CD4-positive, alpha-beta T cell (primary cell): ENCODE measurements around the gene DAPK1. TPM values are rescaled to one million over a fixed set of nuclear protein-coding genes. Genes with fewer than 3 reads are reported as not detected.
A peak's percentile ranks its signal among the peaks of the same experiment; 100 is the strongest.

Source experiments
- ATAC-seq: fragments of 200-7000 bp; cut with Tn5 transposase; one replicate; pipeline ENCODE4 v1.10.0; 2022; ENCODE audit warnings: mild to moderate bottlenecking; ENCODE audit not compliant: poor library complexity
- CTCF ChIA-PET: fragments of 350-600 bp; sonication (Branson Sonifier 250); formaldehyde crosslinking; loops from one replicate; lab custom pipeline; 2021; ENCODE audit warnings: antibody characterized with exemption, inconsistent platforms; lab: Charles Lee
- POLR2A ChIA-PET: fragments of 350-600 bp; sonication (Branson Sonifier 250); formaldehyde crosslinking; loops from one replicate; lab custom pipeline; 2021; ENCODE audit warnings: antibody characterized with exemption, inconsistent platforms; lab: Charles Lee
- DNase-seq, 14 experiments: peaks; one replicate each; pipeline ENCODE4 v3.0.0-alpha.2; 2013 to 2020; ENCODE audit warnings: mixed read lengths in 2 of 14
- H3K27ac ChIP-seq, 2 donors: one replicate each; pipeline versions ENCODE4 v1.5.1 to v1.7.0; 2013; ENCODE audit warnings: low read length in 2 of 2, low read depth in 1 of 2, mild to moderate bottlenecking in 1 of 2
- H3K27me3 ChIP-seq, 2 experiments: 1 replicate in 1 of 2; 2 replicates in 1 of 2; pipeline versions ENCODE4 v1.6.1 to v1.7.0; 2013; ENCODE audit warnings: low read length in 2 of 2, control low read depth in 1 of 2, mild to moderate bottlenecking in 1 of 2, moderate library complexity in 1 of 2; ENCODE audit not compliant: insufficient read depth in 2 of 2, control insufficient read depth in 1 of 2
- H3K36me3 ChIP-seq: one replicate; pipeline ENCODE4 v1.6.1; 2013; ENCODE audit warnings: low read length, control low read depth; ENCODE audit not compliant: insufficient read depth
- H3K4me1 ChIP-seq: one replicate; pipeline ENCODE4 v1.6.1; 2013; ENCODE audit warnings: low read length, control low read depth; ENCODE audit not compliant: insufficient read depth
- H3K4me3 ChIP-seq: one replicate; pipeline ENCODE4 v1.5.1; 2013; ENCODE audit warnings: mild to moderate bottlenecking, low read length, moderate library complexity
- H3K9me3 ChIP-seq, 2 experiments: 1 replicate in 1 of 2; 2 replicates in 1 of 2; pipeline versions ENCODE4 v1.6.1 to v1.7.0; 2013; ENCODE audit warnings: low read length in 2 of 2, mild to moderate bottlenecking in 2 of 2, control low read depth in 1 of 2, moderate library complexity in 1 of 2; ENCODE audit not compliant: control insufficient read depth in 1 of 2, insufficient read depth in 1 of 2
- H3K27ac Mint-ChIP-seq: one replicate; pipeline ENCODE4 v1.8.0; 2020; ENCODE audit warnings: mixed read lengths
- H3K27me3 Mint-ChIP-seq: one replicate; pipeline ENCODE4 v1.8.0; 2021; ENCODE audit warnings: mixed read lengths
- H3K36me3 Mint-ChIP-seq: one replicate; pipeline ENCODE4 v1.8.0; 2021; ENCODE audit warnings: low read depth, mixed read lengths
- H3K4me1 Mint-ChIP-seq: one replicate; pipeline ENCODE4 v1.8.0; 2021; ENCODE audit warnings: low read depth, mixed read lengths
- H3K4me3 Mint-ChIP-seq: one replicate; pipeline ENCODE4 v1.8.0; 2020; ENCODE audit warnings: mild to moderate bottlenecking, mixed read lengths
- H3K9me3 Mint-ChIP-seq: one replicate; pipeline ENCODE4 v1.8.0; 2020; ENCODE audit warnings: mixed read lengths
- intact Hi-C, 2 experiments: fragments of 100-400 bp; cut with DNase I in 1 of 2; cut with micrococcal nuclease in 1 of 2; formaldehyde crosslinking; loops; one replicate each; pipeline versions ENCODE4 v1.15.1 to v1.9.0; 2023 to 2025; cut with DNase I, micrococcal nuclease
- total RNA-seq, 174 experiments: library from RNA in 2 of 174; stranded (reverse) in 2 of 174; gene quantifications; one replicate each; pipeline ENCODE4 v1.2.3 and lab custom pipeline; 2021 to 2026
- TF ChIP-seq, protein P1 (sequence below): fragments of 200-600 bp; IDR thresholded peaks from one replicate; pipeline ENCODE4 v1.8.0; 2022; ENCODE audit warnings: antibody characterized with exemption, mild to moderate bottlenecking

The DAPK1 gene
- total RNA-seq, 2 experiments from 2014 or later: 2.7 TPM

DNA sequence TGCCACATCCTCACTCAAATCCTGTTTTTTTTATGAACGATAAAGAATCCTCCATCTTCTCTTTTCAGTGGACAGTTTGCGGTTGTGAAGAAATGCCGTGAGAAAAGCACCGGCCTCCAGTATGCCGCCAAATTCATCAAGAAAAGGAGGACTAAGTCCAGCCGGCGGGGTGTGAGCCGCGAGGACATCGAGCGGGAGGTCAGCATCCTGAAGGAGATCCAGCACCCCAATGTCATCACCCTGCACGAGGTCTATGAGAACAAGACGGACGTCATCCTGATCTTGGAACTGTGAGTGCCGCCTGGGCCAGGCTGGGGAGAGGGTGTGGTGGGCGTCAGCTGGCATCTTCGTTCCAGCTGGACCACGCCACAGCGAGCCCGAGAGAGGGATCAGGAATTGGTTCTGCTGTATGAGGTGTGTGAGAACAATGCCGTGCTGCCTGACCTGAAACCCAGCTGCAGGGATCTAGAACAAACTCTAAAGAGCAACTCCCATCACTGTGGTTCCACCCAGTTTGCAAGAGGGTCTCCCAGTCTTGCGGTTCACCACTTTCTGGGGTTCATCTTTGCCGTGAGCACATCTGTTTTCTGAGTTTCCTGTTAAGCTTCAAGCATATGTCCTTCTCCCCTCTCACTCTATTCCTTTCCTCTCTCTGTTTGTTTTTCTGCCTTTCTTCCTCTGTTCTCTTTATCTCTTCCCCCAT, 107.4 kb downstream of the DAPK1 start:
- Mint-ChIP-seq H3K4me1 (peaks cover 23% of the 10 kb centered on the region), H3K36me3 (no peaks in the 10 kb centered on the region), H3K27ac (peak overlapping the region; percentile 39), H3K4me3 (peak overlapping the region; percentile 55), H3K27me3 (peaks cover 33% of the 10 kb centered on the region), H3K9me3 (no peaks in the 10 kb centered on the region)
- Histone ChIP-seq H3K27me3 (peaks cover 0 to 2% of the 10 kb centered on the region in 2 experiments), H3K4me1 (peaks cover 7% of the 10 kb centered on the region), H3K27ac (no peak overlapping the region), H3K4me3 (no peak overlapping the region), H3K36me3 (no peaks in the 10 kb centered on the region), H3K9me3 (no peaks in the 10 kb centered on the region)
- ATAC-seq (no peak), DNase-seq (peak in 1 of 14 experiments; percentile 12)
- ChIA-PET POLR2A (interaction anchor here (0.9 kb wide), 1 partner anchor 9 kb away, joined by 3 read pairs; no protein-coding TSS in a partner anchor), CTCF (no interaction called here)
- TF ChIP-seq, protein P1, sequence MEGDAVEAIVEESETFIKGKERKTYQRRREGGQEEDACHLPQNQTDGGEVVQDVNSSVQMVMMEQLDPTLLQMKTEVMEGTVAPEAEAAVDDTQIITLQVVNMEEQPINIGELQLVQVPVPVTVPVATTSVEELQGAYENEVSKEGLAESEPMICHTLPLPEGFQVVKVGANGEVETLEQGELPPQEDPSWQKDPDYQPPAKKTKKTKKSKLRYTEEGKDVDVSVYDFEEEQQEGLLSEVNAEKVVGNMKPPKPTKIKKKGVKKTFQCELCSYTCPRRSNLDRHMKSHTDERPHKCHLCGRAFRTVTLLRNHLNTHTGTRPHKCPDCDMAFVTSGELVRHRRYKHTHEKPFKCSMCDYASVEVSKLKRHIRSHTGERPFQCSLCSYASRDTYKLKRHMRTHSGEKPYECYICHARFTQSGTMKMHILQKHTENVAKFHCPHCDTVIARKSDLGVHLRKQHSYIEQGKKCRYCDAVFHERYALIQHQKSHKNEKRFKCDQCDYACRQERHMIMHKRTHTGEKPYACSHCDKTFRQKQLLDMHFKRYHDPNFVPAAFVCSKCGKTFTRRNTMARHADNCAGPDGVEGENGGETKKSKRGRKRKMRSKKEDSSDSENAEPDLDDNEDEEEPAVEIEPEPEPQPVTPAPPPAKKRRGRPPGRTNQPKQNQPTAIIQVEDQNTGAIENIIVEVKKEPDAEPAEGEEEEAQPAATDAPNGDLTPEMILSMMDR: no peak
- intact Hi-C loops: no loop called here

DNA sequence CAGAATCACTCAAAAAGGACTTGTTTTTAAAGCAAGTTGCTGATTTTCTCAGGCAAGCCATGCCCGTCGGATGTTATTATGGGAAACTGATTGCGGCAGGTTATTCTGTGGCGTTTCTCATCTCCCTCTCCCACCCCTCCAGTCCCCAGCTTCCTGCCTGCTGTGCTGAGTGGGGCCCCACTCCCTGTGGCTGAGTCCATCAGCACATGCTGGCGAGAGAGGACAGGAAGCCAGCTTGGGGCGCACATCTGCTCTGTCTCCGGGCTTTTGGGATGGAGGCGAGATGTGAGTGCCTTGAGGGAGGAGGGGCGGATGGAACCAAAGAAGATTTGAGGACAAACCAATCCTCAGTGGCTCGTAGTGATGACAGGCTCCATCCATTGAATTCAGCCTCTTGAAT, 108.0 kb downstream of the DAPK1 start:
- H3K4me1 ChIP-seq: peaks cover 7% of the 10 kb centered on the region
- TF ChIP-seq, protein P1: no peak
- H3K27ac Mint-ChIP-seq: peak overlapping the region; percentile 39
- ATAC-seq: no peak
- CTCF ChIA-PET: no interaction called here
- POLR2A ChIA-PET: interaction anchor here (0.9 kb wide), 1 partner anchor 9 kb away, joined by 3 read pairs; no protein-coding TSS in a partner anchor
- peak overlapping the region; percentile 55 for H3K4me3 Mint-ChIP-seq
- no peaks in the 10 kb centered on the region for H3K36me3 ChIP-seq
- peaks cover 0 to 2% of the 10 kb centered on the region in 2 experiments for H3K27me3 ChIP-seq
- intact Hi-C loops: no loop called here
- DNase-seq: no peak
- H3K9me3 Mint-ChIP-seq: no peaks in the 10 kb centered on the region
- peaks cover 33% of the 10 kb centered on the region for H3K27me3 Mint-ChIP-seq
- no peak overlapping the region for H3K4me3 ChIP-seq
- peaks cover 23% of the 10 kb centered on the region for H3K4me1 Mint-ChIP-seq
- H3K36me3 Mint-ChIP-seq: no peaks in the 10 kb centered on the region
- H3K27ac ChIP-seq: no peak overlapping the region
- no peaks in the 10 kb centered on the region for H3K9me3 ChIP-seq

DNA sequence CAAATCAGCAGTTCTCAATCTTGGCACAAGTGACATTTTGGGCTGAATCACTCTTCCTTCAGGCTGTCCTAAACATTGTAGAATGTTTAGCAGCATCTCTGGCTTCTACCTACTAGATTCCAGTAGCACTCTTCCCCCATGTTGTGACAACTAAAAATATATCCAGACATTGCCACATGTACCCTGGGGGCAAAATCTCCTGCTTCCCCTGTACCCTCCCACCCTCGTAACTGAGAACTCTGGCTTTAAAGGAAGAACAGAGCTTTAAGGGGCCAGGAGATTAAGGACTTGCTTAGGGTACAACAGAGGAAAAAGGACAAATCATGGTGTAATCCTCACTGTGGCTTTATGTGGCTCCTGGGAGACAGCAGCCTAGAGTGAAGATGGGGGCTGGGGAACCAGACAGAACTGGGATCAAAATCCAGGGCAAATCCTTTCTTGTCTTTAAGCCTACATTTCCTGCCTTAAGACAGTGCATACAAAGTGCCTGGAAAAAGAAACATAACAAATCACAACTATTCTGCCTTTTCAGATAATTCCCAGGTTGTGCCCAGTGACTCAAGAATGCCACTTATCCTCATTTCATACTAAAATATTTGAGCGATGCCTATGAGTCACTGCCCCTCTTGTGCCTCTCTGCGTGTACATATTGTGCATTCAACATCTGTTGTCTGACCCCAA, 109.3 kb downstream of the DAPK1 start:
- Mint-ChIP-seq H3K27me3 (peaks cover 29% of the 10 kb centered on the region), H3K4me3 (no peak overlapping the region), H3K36me3 (no peaks in the 10 kb centered on the region), H3K27ac (no peak overlapping the region), H3K9me3 (no peaks in the 10 kb centered on the region), H3K4me1 (peaks cover 23% of the 10 kb centered on the region)
- POLR2A ChIA-PET: no interaction called here
- DNase-seq: peak in 1 of 14 experiments; percentile 15
- CTCF ChIA-PET: no interaction called here
- Histone ChIP-seq H3K27me3 (peaks cover 0 to 2% of the 10 kb centered on the region in 2 experiments), H3K4me3 (no peak overlapping the region), H3K36me3 (no peaks in the 10 kb centered on the region), H3K27ac (no peak overlapping the region), H3K9me3 (no peaks in the 10 kb centered on the region), H3K4me1 (peaks cover 7% of the 10 kb centered on the region)
- no peak for ATAC-seq
- TF ChIP-seq, protein P1: no peak
- intact Hi-C loops: no loop called here
